Glutamatergic neuron (in vitro differentiated cells): ENCODE data around the gene MACROD2. TPM values are rescaled to one million over a fixed set of nuclear protein-coding genes. Genes with fewer than 3 reads are reported as not detected.

Experiments used
- DNase-seq: peaks from one replicate; pipeline ENCODE4 v3.0.0; 2022
- H3K27ac Mint-ChIP-seq: one replicate; pipeline ENCODE4 v1.8.0; 2020; ENCODE audit warnings: mild to moderate bottlenecking, mixed read lengths, inconsistent platforms; ENCODE audit not compliant: unreplicated experiment
- H3K27me3 Mint-ChIP-seq: one replicate; pipeline ENCODE4 v1.8.0; 2020; ENCODE audit warnings: mild to moderate bottlenecking, moderate library complexity, mixed read lengths, inconsistent platforms; ENCODE audit not compliant: unreplicated experiment
- H3K36me3 Mint-ChIP-seq: one replicate; pipeline ENCODE4 v1.8.0; 2020; ENCODE audit warnings: mild to moderate bottlenecking, mixed read lengths, inconsistent platforms; ENCODE audit not compliant: unreplicated experiment
- H3K4me1 Mint-ChIP-seq: one replicate; pipeline ENCODE4 v1.8.0; 2020; ENCODE audit warnings: mild to moderate bottlenecking, low read depth, mixed read lengths, inconsistent platforms; ENCODE audit not compliant: unreplicated experiment
- H3K4me3 Mint-ChIP-seq: one replicate; pipeline ENCODE4 v1.8.0; 2020; ENCODE audit warnings: mild to moderate bottlenecking, mixed read lengths, inconsistent platforms; ENCODE audit not compliant: unreplicated experiment
- H3K9me3 Mint-ChIP-seq: one replicate; pipeline ENCODE4 v1.8.0; 2020; ENCODE audit warnings: mild to moderate bottlenecking, moderate library complexity, mixed read lengths, inconsistent platforms; ENCODE audit not compliant: unreplicated experiment
- CTCF ChIP-seq: fragments of 200-600 bp; sonication (generic); IDR thresholded peaks from one replicate; pipeline ENCODE4 v1.5.0; 2021; ENCODE audit not compliant: partially characterized antibody, unreplicated experiment
- total RNA-seq: library from RNA; stranded (reverse); fragmentation: NEBNext Ultra II Directional; extraction: Animal tissue kit (Norgen Biotek cat#: 25700); gene quantifications from one replicate; pipeline ENCODE4 v1.2.1, GENCODE V29; 2021; ENCODE audit not compliant: unreplicated experiment

The MACROD2 gene
- total RNA-seq, 1 donor from 2014 or later, result 8.7 TPM

GRCh38 chr20:14865731-14866130 lies 870.4 kb downstream of the MACROD2 start:
- Mint-ChIP-seq H3K36me3 (no peaks in the 10 kb centered on the region), H3K4me3 (no peak overlapping the region), H3K27me3 (no peaks in the 10 kb centered on the region), H3K27ac (no peak overlapping the region), H3K9me3 (no peaks in the 10 kb centered on the region), H3K4me1 (peaks cover 2% of the 10 kb centered on the region)
- no peak for DNase-seq
- no peak for TF ChIP-seq CTCF

DNA sequence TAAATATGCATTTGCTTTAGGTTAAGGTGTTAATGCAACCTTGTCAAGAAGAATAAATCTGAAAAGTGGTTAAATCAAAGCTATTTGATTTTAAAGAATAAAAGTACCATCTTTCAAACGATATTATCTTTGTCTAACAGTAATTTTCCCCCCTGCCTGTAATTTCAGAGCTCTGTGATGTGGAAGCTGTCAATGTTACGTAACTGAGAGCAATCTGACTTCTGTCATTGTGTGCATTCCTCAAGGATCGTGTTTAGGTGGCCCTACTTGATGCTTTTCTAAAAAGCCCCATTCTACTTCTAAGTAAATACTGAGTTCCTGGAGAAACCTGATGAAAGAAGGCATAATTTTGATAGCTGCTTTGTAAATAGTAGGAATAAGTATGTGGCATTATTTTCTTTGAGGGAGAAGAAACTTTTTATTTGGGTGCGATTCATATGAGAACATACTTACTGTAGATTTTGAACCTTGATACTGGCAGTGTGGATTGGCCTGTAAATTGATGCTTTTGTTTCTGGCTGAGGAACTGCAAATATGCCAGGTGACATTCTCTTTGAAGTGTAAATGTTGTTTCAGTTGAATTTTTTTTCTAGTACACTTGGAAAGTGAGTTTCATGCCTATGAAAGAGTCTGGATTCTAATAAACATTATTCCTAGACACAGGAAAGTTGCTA lies 871.7 kb downstream of the MACROD2 start:
- Mint-ChIP-seq H3K4me1 (no peaks in the 10 kb centered on the region), H3K9me3 (no peaks in the 10 kb centered on the region), H3K4me3 (no peak overlapping the region), H3K27ac (no peak overlapping the region), H3K27me3 (no peaks in the 10 kb centered on the region), H3K36me3 (no peaks in the 10 kb centered on the region)
- TF ChIP-seq CTCF, result no peak
- DNase-seq, result no peak

- Mint-ChIP-seq H3K36me3 (no peaks in the 10 kb centered on the region), H3K4me1 (peaks cover 5% of the 10 kb centered on the region), H3K27me3 (no peaks in the 10 kb centered on the region), H3K4me3 (no peak overlapping the region), H3K9me3 (peaks cover 2% of the 10 kb centered on the region), H3K27ac (no peak overlapping the region)
- TF ChIP-seq CTCF, result no peak
- no peak for DNase-seq
Observed at GRCh38 chr20:14877301-14878028, 882.1 kb downstream of the MACROD2 start.

- no peak for TF ChIP-seq CTCF
- Mint-ChIP-seq H3K4me3 (no peak overlapping the region), H3K27ac (no peak overlapping the region), H3K9me3 (no peaks in the 10 kb centered on the region), H3K4me1 (peaks cover 5% of the 10 kb centered on the region), H3K36me3 (no peaks in the 10 kb centered on the region), H3K27me3 (no peaks in the 10 kb centered on the region)
- no peak for DNase-seq
Observed at GRCh38 chr20:14878676-14879019, 883.3 kb downstream of the MACROD2 start.

- H3K27ac Mint-ChIP-seq, result no peak overlapping the region
- TF ChIP-seq CTCF, result no peak
- no peaks in the 10 kb centered on the region for H3K27me3 Mint-ChIP-seq
- no peak for DNase-seq
- peaks cover 5% of the 10 kb centered on the region for H3K4me1 Mint-ChIP-seq
- no peak overlapping the region for H3K4me3 Mint-ChIP-seq
- no peaks in the 10 kb centered on the region for H3K9me3 Mint-ChIP-seq
- no peaks in the 10 kb centered on the region for H3K36me3 Mint-ChIP-seq
Observed at GRCh38 chr20:14879020-14879697, 883.8 kb downstream of the MACROD2 start.
